Measurements from ENCODE around the gene CHI3L2. TPM values are rescaled to one million over a fixed set of nuclear protein-coding genes. Genes with fewer than 3 reads are reported as not detected.

Gene CHI3L2
- total and polyA plus RNA-seq, 10 of the 15 experiments (the other 5 are each of a cell fraction or from before 2014, with no cell fraction given) = 37.1 to 508 (median 98.3) TPM

DNA sequence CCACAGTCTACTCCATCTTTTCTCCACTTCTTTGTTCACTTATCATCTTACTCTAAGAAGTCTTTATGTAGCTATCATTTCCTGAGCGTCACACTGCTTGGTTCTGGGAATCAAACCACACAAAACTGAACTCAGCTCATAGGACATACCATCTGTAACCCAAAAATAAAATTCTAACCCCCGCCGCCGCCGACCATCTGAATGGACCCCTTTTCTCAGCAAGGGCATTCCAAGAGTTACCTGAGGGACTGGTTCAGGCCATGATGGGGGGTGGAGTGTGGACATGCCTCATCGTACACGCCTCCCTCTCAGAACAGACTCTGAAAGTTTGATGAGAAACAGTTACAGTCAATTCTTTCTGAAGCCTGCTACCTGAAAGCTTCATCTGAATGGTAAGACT, 12.6 kb upstream of the CHI3L2 start (continued):
- TF ChIP-seq MEF2A (IDR thresholded peaks at IDR 0.05; ENCODE audit: insufficient read depth, low read depth, low read length) (no peak), YBX1 (IDR thresholded peaks at IDR 0.05) (no peak), PML (IDR thresholded peaks at IDR 0.05; ENCODE audit: low read length) (no peak), TAF1 (IDR thresholded peaks at IDR 0.05; ENCODE audit: borderline replicate concordance, low read depth, low read length) (peak; percentile 43; the same call in 1 of the 2 replicates), GATAD2B (conservative IDR thresholded peaks at IDR 0.05; ENCODE audit: low read depth) (no peak), ATF2 (IDR thresholded peaks at IDR 0.05; ENCODE audit: low read length) (no peak), MEF2B (IDR thresholded peaks at IDR 0.05; ENCODE audit: partially characterized antibody, poor library complexity, severe bottlenecking) (no peak), KAT2A (conservative IDR thresholded peaks at IDR 0.05; ENCODE audit: control insufficient read depth, low read depth, low read length) (no peak), IKZF2 (IDR thresholded peaks at IDR 0.05) (no peak), IKZF1 (conservative IDR thresholded peaks at IDR 0.05) (no peak), ZNF207 (IDR thresholded peaks at IDR 0.05; ENCODE audit: borderline replicate concordance) (no peak), RB1 (IDR thresholded peaks at IDR 0.05; ENCODE audit: borderline replicate concordance) (no peak), ZZZ3 (IDR thresholded peaks at IDR 0.05; ENCODE audit: control insufficient read depth, insufficient read length, low read depth) (no peak), RELA (IDR thresholded peaks at IDR 0.05; ENCODE audit: borderline replicate concordance, partially characterized antibody) (no peak), TARDBP (IDR thresholded peaks at IDR 0.05; ENCODE audit: borderline replicate concordance) (no peak), FOXK2 (IDR thresholded peaks at IDR 0.05) (no peak), NR2C2 (IDR thresholded peaks at IDR 0.05; ENCODE audit: borderline replicate concordance, control insufficient read depth, insufficient read length, low read depth) (no peak), ZNF384 (IDR thresholded peaks at IDR 0.05; ENCODE audit: borderline replicate concordance, low read depth, low read length) (0 out of 2 replicates have a peak, but pooled peaks have one; percentile 20), MTA2 (IDR thresholded peaks at IDR 0.05; ENCODE audit: low read depth) (no peak), CREB1 (IDR thresholded peaks at IDR 0.05; ENCODE audit: low read depth) (no peak), POLR2A (IDR thresholded peaks at IDR 0.05; ENCODE audit: low read depth, low read length) (peak; percentile 49; the same call in 1 of the 2 replicates), NR2F1 (conservative IDR thresholded peaks at IDR 0.05) (no peak), MXI1 (IDR thresholded peaks at IDR 0.05; ENCODE audit: low read depth, low read length) (no peak), RFX5 (IDR thresholded peaks at IDR 0.05; ENCODE audit: low read depth, low read length) (no peak)
- TF ChIP-seq, protein P1, sequence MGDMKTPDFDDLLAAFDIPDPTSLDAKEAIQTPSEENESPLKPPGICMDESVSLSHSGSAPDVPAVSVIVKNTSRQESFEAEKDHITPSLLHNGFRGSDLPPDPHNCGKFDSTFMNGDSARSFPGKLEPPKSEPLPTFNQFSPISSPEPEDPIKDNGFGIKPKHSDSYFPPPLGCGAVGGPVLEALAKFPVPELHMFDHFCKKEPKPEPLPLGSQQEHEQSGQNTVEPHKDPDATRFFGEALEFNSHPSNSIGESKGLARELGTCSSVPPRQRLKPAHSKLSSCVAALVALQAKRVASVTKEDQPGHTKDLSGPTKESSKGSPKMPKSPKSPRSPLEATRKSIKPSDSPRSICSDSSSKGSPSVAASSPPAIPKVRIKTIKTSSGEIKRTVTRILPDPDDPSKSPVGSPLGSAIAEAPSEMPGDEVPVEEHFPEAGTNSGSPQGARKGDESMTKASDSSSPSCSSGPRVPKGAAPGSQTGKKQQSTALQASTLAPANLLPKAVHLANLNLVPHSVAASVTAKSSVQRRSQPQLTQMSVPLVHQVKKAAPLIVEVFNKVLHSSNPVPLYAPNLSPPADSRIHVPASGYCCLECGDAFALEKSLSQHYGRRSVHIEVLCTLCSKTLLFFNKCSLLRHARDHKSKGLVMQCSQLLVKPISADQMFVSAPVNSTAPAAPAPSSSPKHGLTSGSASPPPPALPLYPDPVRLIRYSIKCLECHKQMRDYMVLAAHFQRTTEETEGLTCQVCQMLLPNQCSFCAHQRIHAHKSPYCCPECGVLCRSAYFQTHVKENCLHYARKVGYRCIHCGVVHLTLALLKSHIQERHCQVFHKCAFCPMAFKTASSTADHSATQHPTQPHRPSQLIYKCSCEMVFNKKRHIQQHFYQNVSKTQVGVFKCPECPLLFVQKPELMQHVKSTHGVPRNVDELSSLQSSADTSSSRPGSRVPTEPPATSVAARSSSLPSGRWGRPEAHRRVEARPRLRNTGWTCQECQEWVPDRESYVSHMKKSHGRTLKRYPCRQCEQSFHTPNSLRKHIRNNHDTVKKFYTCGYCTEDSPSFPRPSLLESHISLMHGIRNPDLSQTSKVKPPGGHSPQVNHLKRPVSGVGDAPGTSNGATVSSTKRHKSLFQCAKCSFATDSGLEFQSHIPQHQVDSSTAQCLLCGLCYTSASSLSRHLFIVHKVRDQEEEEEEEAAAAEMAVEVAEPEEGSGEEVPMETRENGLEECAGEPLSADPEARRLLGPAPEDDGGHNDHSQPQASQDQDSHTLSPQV (IDR thresholded peaks at IDR 0.05) = no peak
- TF ChIP-seq, protein P2, sequence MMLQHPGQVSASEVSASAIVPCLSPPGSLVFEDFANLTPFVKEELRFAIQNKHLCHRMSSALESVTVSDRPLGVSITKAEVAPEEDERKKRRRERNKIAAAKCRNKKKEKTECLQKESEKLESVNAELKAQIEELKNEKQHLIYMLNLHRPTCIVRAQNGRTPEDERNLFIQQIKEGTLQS (IDR thresholded peaks at IDR 0.05; ENCODE audit: borderline replicate concordance, extremely low read depth, low read depth, low read length) = no peak
- TF ChIP-seq, protein P3, sequence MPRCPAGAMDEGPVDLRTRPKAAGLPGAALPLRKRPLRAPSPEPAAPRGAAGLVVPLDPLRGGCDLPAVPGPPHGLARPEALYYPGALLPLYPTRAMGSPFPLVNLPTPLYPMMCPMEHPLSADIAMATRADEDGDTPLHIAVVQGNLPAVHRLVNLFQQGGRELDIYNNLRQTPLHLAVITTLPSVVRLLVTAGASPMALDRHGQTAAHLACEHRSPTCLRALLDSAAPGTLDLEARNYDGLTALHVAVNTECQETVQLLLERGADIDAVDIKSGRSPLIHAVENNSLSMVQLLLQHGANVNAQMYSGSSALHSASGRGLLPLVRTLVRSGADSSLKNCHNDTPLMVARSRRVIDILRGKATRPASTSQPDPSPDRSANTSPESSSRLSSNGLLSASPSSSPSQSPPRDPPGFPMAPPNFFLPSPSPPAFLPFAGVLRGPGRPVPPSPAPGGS (IDR thresholded peaks at IDR 0.05; ENCODE audit: borderline replicate concordance, insufficient read depth, low read depth, low read length, poor library complexity, severe bottlenecking) = peak; percentile 64

All from GM12878 (cell line).